Erythroblast (primary cell): Measurements from ENCODE around the gene FAM170B.

Experiments
- GATA1 ChIP-seq: IDR thresholded peaks from 2 replicates; pipeline ENCODE4 v1.6.1; 2011; ENCODE audit warnings: low read depth, mild to moderate bottlenecking, control low read depth, low read length, moderate library complexity
- POLR2A ChIP-seq: IDR thresholded peaks from 2 replicates; pipeline ENCODE4 v1.6.1; 2011; ENCODE audit warnings: mild to moderate bottlenecking, low read length

DNA sequence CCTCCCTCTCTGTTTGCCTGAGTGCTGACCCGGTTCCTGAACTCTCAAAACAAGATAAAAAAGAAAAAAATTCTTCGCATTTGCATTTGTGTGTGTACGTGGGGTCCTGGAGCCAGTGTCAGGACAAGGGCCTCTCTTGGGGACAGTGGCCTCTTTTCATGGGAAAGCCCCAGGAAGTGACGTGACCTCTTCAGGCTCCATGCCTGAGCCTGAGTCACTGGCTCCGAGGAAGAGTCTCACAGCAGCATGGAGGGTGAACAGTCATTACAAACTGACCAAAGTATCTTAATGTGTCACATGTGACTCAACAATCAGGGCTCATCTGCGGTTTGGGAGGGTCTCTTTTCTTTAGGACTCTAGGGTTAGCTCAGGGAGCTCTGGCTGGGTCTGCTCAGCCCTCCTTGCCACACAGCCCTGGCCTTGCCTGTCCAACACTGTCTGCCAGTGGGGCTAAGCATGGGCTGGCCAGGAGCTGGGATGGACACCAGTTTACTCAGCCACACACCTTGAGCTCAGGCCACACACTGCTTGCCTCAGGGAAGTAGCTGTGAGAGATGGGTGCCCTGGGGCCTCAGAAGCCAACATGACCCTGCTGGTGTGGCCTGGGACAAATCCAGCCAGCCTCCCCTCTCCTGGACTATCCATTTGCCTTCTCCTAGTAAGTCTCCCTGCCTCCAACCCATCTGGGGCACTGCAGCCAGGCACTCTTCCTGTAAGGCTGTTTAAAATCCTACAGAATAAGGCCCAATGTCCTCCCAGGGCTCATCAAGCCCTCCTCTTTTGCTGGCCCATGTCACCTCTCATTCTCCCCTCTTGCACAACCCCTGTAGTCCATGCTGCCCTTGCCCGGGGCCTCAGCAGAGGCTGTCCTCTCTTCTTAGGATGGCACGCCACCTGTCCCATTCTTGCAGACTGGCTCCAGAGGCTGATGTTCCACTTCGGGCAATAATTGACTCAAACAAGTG is 43.9 kb upstream of the FAM170B start:
- no peak for TF ChIP-seq POLR2A
- TF ChIP-seq GATA1 = no peak
